HepG2 (cell line): Measurements from ENCODE around the gene POLR1H. TPM values are rescaled to one million over a fixed set of nuclear protein-coding genes. Genes with fewer than 3 reads are reported as not detected.

ENCODE experiments used
- ARHGAP35 ChIP-seq: sonication (generic); formaldehyde crosslinking; IDR thresholded peaks from 2 replicates; pipeline ENCODE4 v1.9.0; 2022; ENCODE audit warnings: mild to moderate bottlenecking, inconsistent platforms, moderate library complexity, missing genetic modification reagents, borderline replicate concordance
- ATAD3A ChIP-seq: sonication (generic); formaldehyde crosslinking; IDR thresholded peaks from 2 replicates; pipeline ENCODE4 v1.4.0; 2020; ENCODE audit warnings: missing genetic modification reagents
- EEA1 ChIP-seq: sonication (generic); formaldehyde crosslinking; IDR thresholded peaks from 2 replicates; pipeline ENCODE4 v1.5.1; 2020; ENCODE audit warnings: mild to moderate bottlenecking, missing genetic modification reagents, borderline replicate concordance
- EHMT2 ChIP-seq: fragments of 200-600 bp; sonication (generic); IDR thresholded peaks from 2 replicates; pipeline ENCODE4 v1.7.0; 2017; ENCODE audit warnings: antibody characterized with exemption, low read depth, low read length, borderline replicate concordance
- ELF3 ChIP-seq: IDR thresholded peaks from 2 replicates; pipeline ENCODE4 v1.6.1; 2016; ENCODE audit warnings: missing genetic modification reagents, missing compliant biosample characterization
- MBNL3 ChIP-seq: fragments of 250-450 bp; sonication (Bioruptor Pico); conservative IDR thresholded peaks from 2 replicates; pipeline ENCODE4 v1.8.0; 2022; ENCODE audit warnings: mild to moderate bottlenecking, inconsistent platforms
- THYN1 ChIP-seq: sonication (generic); formaldehyde crosslinking; IDR thresholded peaks from 2 replicates; pipeline ENCODE4 v1.8.1; 2023; ENCODE audit warnings: low read depth, mild to moderate bottlenecking, moderate library complexity, missing genetic modification reagents, borderline replicate concordance
- ZBTB40 ChIP-seq, 2 experiments: fragments of 450-650 bp in 1 of 2; sonication (generic) in 1 of 2; formaldehyde crosslinking in 1 of 2; IDR thresholded peaks; 2 replicates each; pipeline versions ENCODE4 v1.6.1 to v1.8.0; 2016 to 2022; ENCODE audit warnings: antibody characterized with exemption in 1 of 2, mild to moderate bottlenecking in 1 of 2, missing genetic modification reagents in 1 of 2
- ZFP62 ChIP-seq: sonication (generic); formaldehyde crosslinking; IDR thresholded peaks from 2 replicates; pipeline ENCODE4 v1.4.0; 2020; ENCODE audit warnings: missing genetic modification reagents
- ZMYM2 ChIP-seq: sonication (generic); formaldehyde crosslinking; IDR thresholded peaks from 2 replicates; pipeline ENCODE4 v1.8.0; 2022; ENCODE audit warnings: mild to moderate bottlenecking, missing genetic modification reagents
- ZNF230 ChIP-seq: sonication (generic); formaldehyde crosslinking; IDR thresholded peaks from 2 replicates; pipeline ENCODE4 v1.4.0; 2020; ENCODE audit warnings: mild to moderate bottlenecking, missing genetic modification reagents
- ZNF296 ChIP-seq: sonication (generic); formaldehyde crosslinking; conservative IDR thresholded peaks from 2 replicates; pipeline ENCODE4 v1.5.0; 2020; ENCODE audit warnings: mild to moderate bottlenecking, missing genetic modification reagents
- ZNF543 ChIP-seq: sonication (generic); formaldehyde crosslinking; IDR thresholded peaks from 2 replicates; pipeline ENCODE4 v1.4.0; 2020; ENCODE audit warnings: mild to moderate bottlenecking, missing genetic modification reagents
- ZNF709 ChIP-seq: sonication (generic); formaldehyde crosslinking; IDR thresholded peaks from 2 replicates; pipeline ENCODE4 v1.5.0; 2020; ENCODE audit warnings: mild to moderate bottlenecking, missing genetic modification reagents
- ZNF782 ChIP-seq: sonication (generic); formaldehyde crosslinking; IDR thresholded peaks from 2 replicates; pipeline ENCODE4 v1.4.0; 2020; ENCODE audit warnings: missing genetic modification reagents, mild to moderate bottlenecking, borderline replicate concordance
- polyA plus RNA-seq, 8 experiments: library from polyadenylated mRNA; depleted of rRNA in 3 of 8; stranded (reverse) in 7 of 8; unstranded in 1 of 8; fragments of >200 nt; fragmentation: Illumina TruSeq in 4 of 8; extraction: Trizol in 4 of 8; gene quantifications; 2 replicates each; pipeline versions ENCODE4 v1.2.1 to v1.2.3, GENCODE V29; 2011 to 2016; ENCODE audit warnings: low read depth in 4 of 8, missing spikeins in 1 of 8, mixed read lengths in 1 of 8; ENCODE audit not compliant: insufficient read depth in 1 of 8
- total RNA-seq, 5 experiments: library from RNA; depleted of rRNA; stranded (reverse); fragments of >200 nt; fragmentation: Illumina TruSeq; extraction: Trizol; gene quantifications; 2 replicates each; pipeline ENCODE4 v1.2.3, GENCODE V29; 2016; ENCODE audit warnings: low read depth in 1 of 5
- TF ChIP-seq, protein P1 (sequence below): sonication (generic); formaldehyde crosslinking; IDR thresholded peaks from 2 replicates; pipeline ENCODE4 v1.4.0; 2020; ENCODE audit warnings: missing genetic modification reagents; ENCODE audit errors: not compliant biosample characterization
- TF ChIP-seq, protein P2 (sequence below): sonication (generic); formaldehyde crosslinking; IDR thresholded peaks from 2 replicates; pipeline ENCODE4 v1.4.0; 2020; ENCODE audit warnings: mild to moderate bottlenecking, low read depth, missing genetic modification reagents

Gene POLR1H
- total and polyA plus RNA-seq, 2 of the 13 experiments (the other 11 are each of a cell fraction or from before 2014, with no cell fraction given) = 61.4 to 79.8 TPM

GRCh38 chr6:30061092-30061857 is at the start of gene POLR1H (continued):
- TF ChIP-seq ZMYM2 (CRISPR knock-in tag) (no peak; the same call in 1 of the 2 replicates), ATAD3A (no peak), ZFP62 (CRISPR knock-in tag) (no peak), EHMT2 (no peak), ZNF296 (CRISPR knock-in tag) (peak; percentile 9; the same call in 1 of the 2 replicates), EEA1 (CRISPR knock-in tag) (peak; percentile 90; the same call in 1 of the 2 replicates), ZNF543 (peak; percentile 81), MBNL3 (CRISPR knock-in tag) (no peak), THYN1 (no peak; the same call in 1 of the 2 replicates), ELF3 (CRISPR knock-in tag) (peak; percentile 87), ZNF709 (0 out of 2 replicates have a peak, but pooled peaks have one; percentile 25), ZNF230 (CRISPR knock-in tag) (no peak; the same call in 1 of the 2 replicates), ZBTB40 (IDR thresholded peaks at IDR 0.05) (no peak), ZBTB40 (CRISPR knock-in tag; IDR thresholded peaks at IDR 0.05) (peak; percentile 42; the same call in 1 of the 2 replicates), ARHGAP35 (CRISPR knock-in tag) (no peak), ZNF782 (CRISPR knock-in tag) (peak; percentile 41)
- TF ChIP-seq, protein P1, sequence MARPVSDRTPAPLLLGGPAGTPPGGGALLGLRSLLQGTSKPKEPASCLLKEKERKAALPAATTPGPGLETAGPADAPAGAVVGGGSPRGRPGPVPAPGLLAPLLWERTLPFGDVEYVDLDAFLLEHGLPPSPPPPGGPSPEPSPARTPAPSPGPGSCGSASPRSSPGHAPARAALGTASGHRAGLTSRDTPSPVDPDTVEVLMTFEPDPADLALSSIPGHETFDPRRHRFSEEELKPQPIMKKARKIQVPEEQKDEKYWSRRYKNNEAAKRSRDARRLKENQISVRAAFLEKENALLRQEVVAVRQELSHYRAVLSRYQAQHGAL = peak; percentile 73
- TF ChIP-seq, protein P2, sequence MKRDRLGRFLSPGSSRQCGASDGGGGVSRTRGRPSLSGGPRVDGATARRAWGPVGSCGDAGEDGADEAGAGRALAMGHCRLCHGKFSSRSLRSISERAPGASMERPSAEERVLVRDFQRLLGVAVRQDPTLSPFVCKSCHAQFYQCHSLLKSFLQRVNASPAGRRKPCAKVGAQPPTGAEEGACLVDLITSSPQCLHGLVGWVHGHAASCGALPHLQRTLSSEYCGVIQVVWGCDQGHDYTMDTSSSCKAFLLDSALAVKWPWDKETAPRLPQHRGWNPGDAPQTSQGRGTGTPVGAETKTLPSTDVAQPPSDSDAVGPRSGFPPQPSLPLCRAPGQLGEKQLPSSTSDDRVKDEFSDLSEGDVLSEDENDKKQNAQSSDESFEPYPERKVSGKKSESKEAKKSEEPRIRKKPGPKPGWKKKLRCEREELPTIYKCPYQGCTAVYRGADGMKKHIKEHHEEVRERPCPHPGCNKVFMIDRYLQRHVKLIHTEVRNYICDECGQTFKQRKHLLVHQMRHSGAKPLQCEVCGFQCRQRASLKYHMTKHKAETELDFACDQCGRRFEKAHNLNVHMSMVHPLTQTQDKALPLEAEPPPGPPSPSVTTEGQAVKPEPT (CRISPR knock-in tag) = peak; percentile 20; the same call in 1 of the 2 replicates
